ENCODE data around the gene TTC9.

DNA sequence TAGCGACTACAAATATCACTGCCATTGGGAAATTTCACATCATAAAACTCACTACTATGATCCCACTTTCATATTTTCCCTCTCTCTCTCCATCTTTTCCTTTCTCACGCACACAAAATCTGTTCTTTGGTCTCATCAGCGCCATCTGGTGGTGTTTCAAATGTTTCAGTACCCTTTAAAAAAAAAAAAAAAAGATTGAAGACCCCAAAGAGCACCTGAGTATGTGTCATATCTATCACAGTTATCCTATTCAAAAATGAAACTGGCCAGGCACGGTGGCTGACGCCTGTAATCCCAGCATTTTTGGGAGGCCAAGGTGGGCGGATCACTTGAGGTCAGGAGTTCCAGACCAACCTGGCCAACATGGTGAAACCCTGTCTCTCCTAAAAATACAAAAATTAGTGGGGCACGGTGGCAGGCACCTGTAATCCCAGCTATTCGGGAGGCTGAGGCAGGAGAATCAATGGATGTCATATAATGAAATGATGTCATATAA, 72.4 kb downstream of the TTC9 start:
- TF ChIP-seq POLR2A (IDR thresholded peaks at IDR 0.05; ENCODE audit: low read length) (no peak), GATA1 (IDR thresholded peaks at IDR 0.05; ENCODE audit: low read depth, low read length) (no peak)

Data from erythroblast (primary cell).